SJSA1 (cell line): ENCODE results near the gene WWOX. TPM values are rescaled to one million over a fixed set of nuclear protein-coding genes. Genes with fewer than 3 reads are reported as not detected.
A peak's percentile ranks its signal among the peaks of the same experiment; 100 is the strongest.

Source experiments
- DNase-seq, 2 experiments: peaks; one replicate each; pipeline ENCODE4 v3.0.0-alpha.2; 2015 to 2020; ENCODE audit warnings: low spot score in 2 of 2, low read depth in 1 of 2
- H3K27ac ChIP-seq: fragments of 250-450 bp; sonication (Bioruptor Pico); 2 replicates; pipeline ENCODE4 v1.5.1; 2020; ENCODE audit warnings: mild to moderate bottlenecking, moderate library complexity
- H3K27me3 ChIP-seq: fragments of 250-450 bp; sonication (Bioruptor Pico); replicated peaks from 2 replicates; pipeline ENCODE4 v1.5.1; 2020; ENCODE audit warnings: mild to moderate bottlenecking, moderate library complexity
- H3K36me3 ChIP-seq: fragments of 250-450 bp; sonication (Bioruptor Pico); 2 replicates; pipeline ENCODE4 v1.5.1; 2020; ENCODE audit warnings: mild to moderate bottlenecking
- H3K4me1 ChIP-seq: fragments of 250-450 bp; sonication (Bioruptor Pico); replicated peaks from 2 replicates; pipeline ENCODE4 v1.6.1; 2021; ENCODE audit warnings: mild to moderate bottlenecking
- H3K4me3 ChIP-seq: fragments of 250-450 bp; sonication (Bioruptor Pico); 2 replicates; pipeline ENCODE4 v1.5.1; 2020; ENCODE audit warnings: mild to moderate bottlenecking
- H3K9me3 ChIP-seq: fragments of 250-450 bp; sonication (Bioruptor Pico); replicated peaks from 2 replicates; pipeline ENCODE4 v1.5.1; 2020; ENCODE audit warnings: mild to moderate bottlenecking
- total RNA-seq: library from RNA; depleted of rRNA; stranded (reverse); fragments of >200 nt; shearing (Covaris generic); gene quantifications from 2 replicates; pipeline ENCODE4 v1.2.3, GENCODE V29; 2014

WWOX gene
- total RNA-seq, 1 experiment from 2014 or later = 13.4 TPM

DNA sequence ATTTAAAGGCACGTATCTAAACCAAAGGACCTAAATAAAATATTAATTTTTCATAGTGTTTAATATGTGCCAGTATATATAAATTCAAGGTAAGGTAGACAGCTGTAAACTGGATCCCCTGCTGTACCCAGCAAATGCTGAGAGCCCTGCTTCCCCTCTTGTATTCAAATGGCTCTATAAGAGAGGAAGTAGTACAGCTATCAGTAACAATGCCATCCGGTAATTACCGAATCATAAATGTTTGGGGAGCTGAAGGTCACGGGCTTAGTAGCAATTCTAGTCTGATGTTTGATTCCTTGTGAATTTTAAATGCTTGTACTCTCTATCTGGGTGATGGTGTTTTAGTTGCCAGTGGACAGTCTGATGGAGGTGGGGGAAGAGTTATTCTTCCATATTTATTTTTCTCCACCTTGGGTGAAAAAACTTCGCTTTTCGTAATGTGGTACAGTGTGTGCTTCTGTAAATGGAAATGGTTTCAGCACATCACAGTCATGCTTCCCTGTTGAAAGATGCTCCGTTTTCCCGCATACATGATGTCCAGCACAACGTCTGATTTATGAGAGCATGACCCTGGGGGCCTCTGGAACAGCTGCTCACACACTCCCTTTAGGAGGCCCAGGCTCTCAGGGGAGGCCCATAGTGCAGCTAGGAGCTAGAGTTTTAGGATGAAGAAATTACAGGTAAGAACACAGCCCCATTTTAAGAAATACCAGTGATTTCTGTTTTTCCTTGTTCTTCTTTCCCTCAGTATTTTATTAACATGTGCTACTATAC, 423.9 kb downstream of the WWOX start:
- H3K27me3 ChIP-seq = no peaks in the 10 kb centered on the region
- no peaks in the 10 kb centered on the region for H3K36me3 ChIP-seq
- H3K27ac ChIP-seq = no peak overlapping the region
- H3K9me3 ChIP-seq = no peaks in the 10 kb centered on the region
- H3K4me1 ChIP-seq = 0 out of 2 replicates have a peak, but pooled peaks cover 4% of the 10 kb centered on the region
- H3K4me3 ChIP-seq = no peak overlapping the region
- DNase-seq = no peak

DNA sequence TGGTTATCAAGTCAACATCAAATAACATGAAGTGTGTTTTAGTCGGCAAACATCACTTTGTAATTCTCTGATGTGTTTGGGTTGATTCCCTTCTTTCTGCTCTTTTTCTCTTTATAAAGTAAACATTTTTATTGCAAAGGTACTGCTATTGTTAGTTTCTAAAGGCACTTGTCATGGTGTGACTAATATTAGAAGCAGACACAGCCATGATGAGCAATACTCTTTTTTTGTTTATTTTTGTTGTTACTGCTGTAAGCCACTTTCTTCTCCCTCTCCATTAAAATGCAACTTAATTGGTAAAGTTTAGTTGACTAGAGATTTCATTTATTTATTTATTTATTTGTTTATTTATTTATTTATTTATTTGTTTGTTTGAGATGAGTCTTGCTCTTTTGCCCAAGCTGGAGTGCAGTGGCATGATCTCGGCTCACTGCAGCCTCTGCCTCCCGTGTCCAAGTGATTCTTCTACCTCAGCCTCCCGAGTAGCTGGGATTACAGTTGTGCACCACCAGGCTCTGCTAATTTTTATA, 424.7 kb downstream of the WWOX start:
- no peaks in the 10 kb centered on the region for H3K9me3 ChIP-seq
- H3K27ac ChIP-seq = no peak overlapping the region
- 0 out of 2 replicates have a peak, but pooled peaks cover 4% of the 10 kb centered on the region for H3K4me1 ChIP-seq
- no peaks in the 10 kb centered on the region for H3K36me3 ChIP-seq
- peak in 1 of 2 experiments; percentile 33 for DNase-seq
- H3K27me3 ChIP-seq = no peaks in the 10 kb centered on the region
- H3K4me3 ChIP-seq = no peak overlapping the region

DNA sequence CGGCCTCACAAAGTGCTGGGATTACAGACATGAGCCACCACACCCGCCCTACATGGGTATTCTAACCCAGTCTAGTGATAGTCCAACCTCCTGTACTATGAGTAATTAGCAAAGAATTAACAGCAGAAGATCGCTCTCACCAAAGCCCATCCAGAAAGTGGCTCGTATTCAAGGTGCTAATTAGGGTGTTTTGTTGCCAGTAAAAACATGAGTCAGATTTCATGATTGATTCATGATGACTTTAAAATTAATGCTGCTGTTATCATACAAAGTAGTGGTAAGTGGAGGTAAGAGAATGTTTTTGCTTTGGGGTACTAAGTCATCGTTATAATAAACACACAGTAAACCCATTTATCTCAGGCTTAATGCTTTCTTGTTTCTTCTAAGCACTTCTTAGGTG, 428.8 kb downstream of the WWOX start:
- Histone ChIP-seq H3K4me1 (0 out of 2 replicates have a peak, but pooled peaks cover 4% of the 10 kb centered on the region), H3K36me3 (no peaks in the 10 kb centered on the region), H3K27me3 (no peaks in the 10 kb centered on the region; the same call in 1 of the 2 replicates), H3K4me3 (no peak overlapping the region), H3K27ac (no peak overlapping the region), H3K9me3 (no peaks in the 10 kb centered on the region)
- DNase-seq = no peak

DNA sequence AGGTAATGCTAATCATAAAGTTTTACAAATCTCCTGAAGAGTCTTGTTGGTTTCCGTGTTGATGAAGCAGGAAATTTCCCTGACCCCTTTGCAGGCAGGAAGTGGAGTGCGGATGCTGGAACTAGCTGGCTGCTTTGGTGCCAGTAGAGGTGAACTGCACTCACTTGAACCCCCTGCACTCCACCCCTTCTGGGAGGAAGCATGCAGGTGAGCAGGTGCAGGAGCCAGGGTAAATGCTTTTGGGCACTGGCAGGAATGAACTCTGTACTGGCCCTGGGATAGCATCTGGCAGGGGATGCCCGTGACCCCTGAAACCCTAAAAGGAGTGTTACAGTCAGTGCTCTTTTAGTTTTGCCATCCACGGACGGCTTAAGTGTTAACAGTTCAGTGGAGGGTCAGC, 430.4 kb downstream of the WWOX start:
- Histone ChIP-seq H3K9me3 (no peaks in the 10 kb centered on the region), H3K4me3 (no peak overlapping the region), H3K27ac (no peak overlapping the region), H3K4me1 (no peaks in the 10 kb centered on the region), H3K36me3 (no peaks in the 10 kb centered on the region), H3K27me3 (no peaks in the 10 kb centered on the region; the same call in 1 of the 2 replicates)
- no peak for DNase-seq

DNA sequence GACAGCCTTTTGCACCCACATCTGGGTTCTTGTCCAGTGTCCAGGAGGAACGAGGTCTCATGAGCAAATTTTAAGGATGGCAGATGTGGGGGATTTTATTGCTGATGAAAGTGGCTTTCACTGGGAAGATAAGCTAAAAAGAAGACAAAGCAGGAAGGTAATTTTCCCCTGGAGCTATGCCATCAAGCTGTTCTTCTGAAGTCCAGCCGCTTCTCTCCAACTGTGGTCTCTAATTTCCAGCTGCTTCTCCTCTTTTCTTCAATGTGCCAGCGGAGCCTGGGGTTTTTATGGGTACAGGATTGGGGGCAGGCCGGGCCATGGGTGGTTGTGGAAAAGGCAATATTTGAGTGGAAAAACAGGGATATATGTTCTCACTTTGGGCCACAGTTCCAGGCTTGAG, 430.8 kb downstream of the WWOX start:
- no peak overlapping the region for H3K4me3 ChIP-seq
- no peak overlapping the region for H3K27ac ChIP-seq
- no peaks in the 10 kb centered on the region for H3K4me1 ChIP-seq
- H3K27me3 ChIP-seq = no peaks in the 10 kb centered on the region; the same call in 1 of the 2 replicates
- DNase-seq = no peak
- no peaks in the 10 kb centered on the region for H3K9me3 ChIP-seq
- H3K36me3 ChIP-seq = no peaks in the 10 kb centered on the region

DNA sequence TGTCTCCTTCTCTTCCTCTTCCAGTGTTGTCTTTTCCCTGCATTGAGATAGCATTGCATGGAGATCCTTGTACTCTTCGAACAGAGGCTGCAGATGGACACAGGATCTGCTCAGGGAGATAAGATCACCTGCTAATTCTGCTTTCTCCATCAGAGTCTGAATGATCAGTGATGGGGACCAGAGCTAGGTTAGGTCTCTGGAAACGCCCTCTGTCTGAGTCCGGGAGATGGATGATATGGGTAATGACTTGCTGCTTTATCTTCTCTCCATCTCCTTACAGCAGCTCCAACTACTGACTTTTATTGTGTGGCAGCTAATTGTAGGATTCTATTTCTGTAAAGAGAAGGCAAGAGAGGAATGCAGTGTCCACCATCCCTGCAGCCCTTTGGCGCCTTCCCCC, 435.6 kb downstream of the WWOX start:
- DNase-seq = no peak

DNA sequence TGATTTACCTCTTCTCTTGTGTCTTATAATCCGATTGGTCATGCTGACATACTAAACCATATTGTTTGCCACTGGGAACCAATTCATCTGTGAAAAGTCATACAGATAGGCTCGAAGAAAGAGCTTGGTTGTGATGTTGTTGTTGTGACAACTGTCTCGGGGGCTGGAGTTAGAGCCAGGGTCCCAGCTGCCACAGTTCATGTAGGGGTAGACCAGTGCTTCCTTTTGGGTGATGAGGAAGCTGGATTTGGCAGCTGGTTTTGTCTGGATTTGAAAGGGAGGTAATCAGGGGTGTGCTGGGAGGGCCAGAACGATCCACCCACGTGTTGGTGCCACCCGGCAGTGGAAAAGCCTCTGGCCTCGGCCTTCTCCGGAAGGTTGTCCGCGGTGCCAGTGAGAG, 438.1 kb downstream of the WWOX start:
- Histone ChIP-seq H3K4me1 (no peaks in the 10 kb centered on the region), H3K9me3 (no peaks in the 10 kb centered on the region), H3K27me3 (no peaks in the 10 kb centered on the region), H3K36me3 (no peaks in the 10 kb centered on the region), H3K4me3 (no peak overlapping the region), H3K27ac (no peak overlapping the region)
- DNase-seq = no peak

More for the DNA sequence above, 435.6 kb downstream of the WWOX start:
- Histone ChIP-seq H3K9me3 (no peaks in the 10 kb centered on the region), H3K27ac (no peak overlapping the region), H3K4me3 (no peak overlapping the region), H3K27me3 (no peaks in the 10 kb centered on the region; the same call in 1 of the 2 replicates), H3K4me1 (no peaks in the 10 kb centered on the region), H3K36me3 (no peaks in the 10 kb centered on the region)

DNA sequence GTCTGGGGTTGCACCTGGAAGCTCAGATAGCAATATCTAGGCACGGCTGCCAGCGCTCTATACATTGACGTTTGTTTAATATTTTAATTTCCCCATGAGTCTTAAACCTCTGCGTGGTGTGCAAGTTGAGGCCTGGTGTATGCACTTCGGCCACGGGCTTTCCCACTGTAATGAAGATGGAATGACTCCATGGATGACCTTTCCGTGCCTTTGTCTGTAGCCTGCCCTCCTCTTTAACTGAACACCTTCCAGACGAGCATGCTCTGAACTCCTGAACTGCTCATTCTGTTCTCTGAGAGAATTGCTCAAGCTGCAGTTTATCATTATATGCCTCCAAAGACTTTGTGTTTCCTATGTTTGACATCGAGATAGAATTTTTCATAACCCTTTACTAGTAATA, 438.8 kb downstream of the WWOX start:
- H3K36me3 ChIP-seq = no peaks in the 10 kb centered on the region
- no peak overlapping the region for H3K27ac ChIP-seq
- H3K27me3 ChIP-seq = no peaks in the 10 kb centered on the region
- no peak overlapping the region for H3K4me3 ChIP-seq
- no peaks in the 10 kb centered on the region for H3K4me1 ChIP-seq
- DNase-seq = no peak
- H3K9me3 ChIP-seq = no peaks in the 10 kb centered on the region; the same call in 1 of the 2 replicates

DNA sequence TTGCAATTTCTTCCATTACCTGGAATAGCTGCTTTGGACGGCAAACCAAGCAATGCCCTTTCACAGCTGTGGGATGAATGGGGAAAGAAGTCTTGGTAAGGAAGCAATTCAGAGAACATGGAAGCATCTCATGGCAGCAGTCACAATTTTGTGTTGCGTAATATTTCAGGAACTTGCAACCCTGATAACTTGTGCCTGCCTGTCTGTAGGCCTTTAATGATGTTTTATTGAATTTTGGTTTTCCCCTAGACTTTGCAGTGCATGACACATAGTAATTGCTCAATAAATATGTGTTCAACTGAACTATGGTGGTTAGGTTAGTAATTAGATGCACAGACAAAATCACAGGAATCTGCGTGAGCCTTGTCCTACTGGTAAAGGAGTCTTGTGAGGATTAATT, 439.5 kb downstream of the WWOX start:
- no peak for DNase-seq
- H3K36me3 ChIP-seq = no peaks in the 10 kb centered on the region
- H3K4me1 ChIP-seq = no peaks in the 10 kb centered on the region
- no peaks in the 10 kb centered on the region; the same call in 1 of the 2 replicates for H3K9me3 ChIP-seq
- H3K27ac ChIP-seq = no peak overlapping the region
- no peak overlapping the region for H3K4me3 ChIP-seq
- H3K27me3 ChIP-seq = no peaks in the 10 kb centered on the region

DNA sequence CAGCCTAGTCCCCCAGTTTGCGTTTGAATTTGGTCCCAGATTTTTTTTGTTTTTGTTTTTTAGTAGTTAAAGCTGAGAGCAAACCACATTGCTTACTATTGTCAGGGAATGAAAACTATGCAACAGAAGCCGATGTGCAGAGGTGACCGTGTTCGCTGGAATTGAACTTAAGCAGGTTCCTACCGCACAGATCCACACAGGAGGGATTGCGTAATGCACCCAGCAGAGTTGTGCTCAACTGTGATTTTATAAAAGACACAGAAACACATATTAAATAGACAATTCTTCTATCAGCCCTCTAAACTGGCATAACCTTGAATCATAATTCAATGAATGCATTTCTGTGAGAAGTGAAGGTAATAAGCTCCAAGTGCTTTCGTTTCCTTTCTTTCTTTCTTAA, 443.0 kb downstream of the WWOX start:
- Histone ChIP-seq H3K27me3 (no peaks in the 10 kb centered on the region), H3K9me3 (no peaks in the 10 kb centered on the region; the same call in 1 of the 2 replicates), H3K36me3 (no peaks in the 10 kb centered on the region), H3K4me3 (no peak overlapping the region), H3K4me1 (no peaks in the 10 kb centered on the region), H3K27ac (no peak overlapping the region)
- DNase-seq = no peak

DNA sequence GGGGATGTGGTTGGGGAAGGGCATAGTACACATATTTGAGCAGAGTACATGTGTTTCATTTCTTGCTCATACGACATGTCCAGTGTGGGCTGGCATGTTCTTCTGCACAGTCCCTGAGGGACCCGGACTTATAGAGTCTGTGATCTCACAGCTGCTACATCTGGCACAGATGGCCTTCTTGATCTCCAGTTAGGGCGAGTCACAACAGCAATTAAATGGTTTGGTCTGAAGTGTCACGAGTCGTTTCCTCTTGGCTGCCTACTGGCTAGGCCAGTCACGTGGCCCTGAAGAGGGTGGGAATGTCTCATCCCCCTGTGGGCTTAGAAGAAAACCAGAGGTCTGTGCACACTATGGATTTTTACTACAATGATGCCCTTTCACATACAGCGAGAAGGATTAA, 443.6 kb downstream of the WWOX start:
- Histone ChIP-seq H3K36me3 (no peaks in the 10 kb centered on the region), H3K4me1 (no peaks in the 10 kb centered on the region), H3K27ac (no peak overlapping the region), H3K9me3 (no peaks in the 10 kb centered on the region; the same call in 1 of the 2 replicates), H3K4me3 (no peak overlapping the region), H3K27me3 (no peaks in the 10 kb centered on the region)
- no peak for DNase-seq

DNA sequence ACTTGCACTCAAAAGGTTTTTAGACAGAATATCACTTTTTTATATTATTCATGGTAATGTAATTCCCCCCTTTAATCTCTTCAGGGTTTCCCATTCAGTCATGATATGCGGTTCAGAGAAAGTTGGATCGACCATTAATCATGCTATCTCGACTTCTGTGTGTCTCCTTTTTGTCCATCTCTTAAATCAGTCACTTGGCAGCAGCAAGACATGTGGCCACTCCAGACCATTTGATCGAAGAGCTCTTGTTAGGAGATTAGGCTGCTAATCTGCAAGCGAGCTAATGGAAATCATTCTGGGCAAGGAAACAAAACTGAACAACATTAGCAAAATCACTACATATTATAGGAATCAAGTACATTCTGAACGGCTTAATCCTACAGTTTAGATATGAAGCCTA, 449.9 kb downstream of the WWOX start:
- Histone ChIP-seq H3K27ac (no peak overlapping the region), H3K27me3 (no peaks in the 10 kb centered on the region), H3K4me3 (no peak overlapping the region), H3K9me3 (no peaks in the 10 kb centered on the region), H3K36me3 (no peaks in the 10 kb centered on the region), H3K4me1 (no peaks in the 10 kb centered on the region)
- DNase-seq = no peak

DNA sequence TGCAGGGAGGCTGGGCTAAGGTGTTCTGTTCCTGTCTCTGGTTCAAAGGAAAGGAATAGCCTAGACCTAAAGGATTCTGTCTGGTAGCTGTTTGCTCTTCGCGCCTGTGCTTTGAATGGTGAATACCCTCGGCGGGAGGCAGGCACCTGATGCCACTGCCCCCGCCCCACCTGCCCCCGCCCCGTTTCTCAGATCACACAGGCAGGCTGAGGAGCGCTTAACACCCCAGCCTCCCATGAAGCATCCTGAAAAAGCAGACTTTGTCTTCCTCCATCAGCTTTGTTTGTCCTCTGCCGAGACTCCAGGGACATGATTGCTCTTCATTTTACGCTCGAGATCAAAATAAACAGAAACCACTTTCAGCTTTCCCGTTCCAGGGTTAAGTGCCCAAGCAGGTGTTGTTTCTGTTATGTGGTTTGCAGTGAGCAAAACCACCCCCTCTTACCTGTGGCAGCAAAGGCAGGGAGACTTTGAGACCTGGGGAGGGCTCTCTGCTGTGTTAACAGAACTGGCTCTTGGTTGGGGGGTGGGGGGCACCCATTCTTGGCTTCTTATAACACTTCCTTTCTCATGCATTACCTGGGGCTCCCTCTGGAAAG, 452.1 kb downstream of the WWOX start:
- Histone ChIP-seq H3K9me3 (no peaks in the 10 kb centered on the region), H3K27ac (no peak overlapping the region), H3K4me3 (no peak overlapping the region), H3K4me1 (no peaks in the 10 kb centered on the region), H3K36me3 (no peaks in the 10 kb centered on the region), H3K27me3 (no peaks in the 10 kb centered on the region)
- DNase-seq = no peak

DNA sequence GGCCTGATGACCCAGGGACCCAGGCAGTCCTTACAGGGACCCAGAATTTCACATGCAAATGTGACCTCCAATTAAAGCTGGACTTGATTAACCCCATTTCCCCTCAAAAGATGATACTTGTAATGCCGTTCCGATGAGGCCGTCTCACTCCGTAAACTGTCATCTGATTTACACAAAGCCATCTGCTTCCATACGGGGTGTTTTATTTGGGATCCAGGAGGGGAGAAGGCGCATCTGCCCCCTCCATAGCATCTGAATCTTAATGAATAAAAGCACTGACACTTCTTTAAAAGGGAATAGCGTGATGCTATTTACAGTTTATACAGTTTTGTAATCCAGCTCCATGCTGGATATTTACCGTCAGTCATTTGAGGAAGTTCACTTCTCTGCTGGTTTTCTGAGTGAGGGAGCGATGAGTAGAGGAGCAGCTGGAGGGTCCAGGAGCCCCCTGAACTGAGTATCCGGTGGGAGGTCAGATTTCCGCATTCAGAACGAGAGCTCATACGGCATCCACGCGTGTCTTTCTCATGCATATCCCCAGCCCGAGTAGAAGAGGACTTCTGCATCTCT, 452.7 kb downstream of the WWOX start:
- no peak for DNase-seq
- Histone ChIP-seq H3K27me3 (no peaks in the 10 kb centered on the region), H3K4me3 (no peak overlapping the region), H3K27ac (no peak overlapping the region), H3K9me3 (no peaks in the 10 kb centered on the region), H3K36me3 (no peaks in the 10 kb centered on the region), H3K4me1 (no peaks in the 10 kb centered on the region)
